Prostate gland (tissue), 2 donors: Measurements from ENCODE around the gene SIRPB2. TPM values are rescaled to one million over a fixed set of nuclear protein-coding genes. Genes with fewer than 3 reads are reported as not detected.

ENCODE experiments used
- DNase-seq: peaks from one replicate; pipeline ENCODE4 v3.0.0-alpha.2; 2019; ENCODE audit warnings: low spot score
- H3K27ac ChIP-seq, 2 donors: fragments of 200-600 bp; sonication (generic); 2 replicates each; pipeline ENCODE4 v1.5.1; 2017 to 2019
- H3K27me3 ChIP-seq: fragments of 200-600 bp; sonication (generic); replicated peaks from 2 replicates; pipeline ENCODE4 v1.5.1; 2019; ENCODE audit not compliant: insufficient read depth
- H3K36me3 ChIP-seq, 2 donors: fragments of 200-600 bp; sonication (generic); 1 replicate in 1 of 2; 2 replicates in 1 of 2; pipeline versions ENCODE4 v1.5.1 to v1.8.1; 2017 to 2019
- H3K4me1 ChIP-seq: fragments of 200-600 bp; sonication (generic); replicated peaks from 2 replicates; pipeline ENCODE4 v1.5.1; 2019
- H3K4me3 ChIP-seq, 2 donors: fragments of 200-600 bp; sonication (generic); 2 replicates each; pipeline ENCODE4 v1.5.1; 2017 to 2019
- H3K9me3 ChIP-seq: fragments of 200-600 bp; sonication (generic); 2 replicates; pipeline ENCODE4 v1.5.1; 2017
- CTCF ChIP-seq, 4 experiments: fragments of 200-600 bp in 2 of 4; fragments of 450-650 bp in 2 of 4; sonication (generic) in 2 of 4; IDR thresholded peaks; 1 replicate in 3 of 4; 2 replicates in 1 of 4; pipeline ENCODE4 v1.5.1; 2016 to 2019; ENCODE audit warnings: antibody characterized with exemption in 4 of 4, mild to moderate bottlenecking in 2 of 4, moderate library complexity in 2 of 4
- POLR2A ChIP-seq: fragments of 450-650 bp; IDR thresholded peaks from one replicate; pipeline ENCODE4 v1.6.1; 2016; ENCODE audit warnings: antibody characterized with exemption, mild to moderate bottlenecking
- POLR2AphosphoS5 ChIP-seq: sonication (generic); formaldehyde crosslinking; IDR thresholded peaks from one replicate; pipeline ENCODE4 v1.6.1; 2017; ENCODE audit warnings: antibody characterized with exemption
- WGBS: methylation state at CpG from one replicate; pipeline ENCODE4 v1.1.5; 2018; 5-methylcytosine and 5-hydroxymethylcytosine counted together
- intact Hi-C: fragments of 100-400 bp; cut with DNase I; formaldehyde crosslinking; loops from one replicate; pipeline ENCODE4 v1.14.2; 2022
- total RNA-seq, 2 donors: library from RNA; depleted of rRNA; stranded (reverse); fragments of >200 nt; gene quantifications; one replicate each; pipeline ENCODE4 v1.1.0, GENCODE V29; 2016

The SIRPB2 gene
- total RNA-seq, 2 donors from 2014 or later, result 0.36 to 3.2 TPM

DNA sequence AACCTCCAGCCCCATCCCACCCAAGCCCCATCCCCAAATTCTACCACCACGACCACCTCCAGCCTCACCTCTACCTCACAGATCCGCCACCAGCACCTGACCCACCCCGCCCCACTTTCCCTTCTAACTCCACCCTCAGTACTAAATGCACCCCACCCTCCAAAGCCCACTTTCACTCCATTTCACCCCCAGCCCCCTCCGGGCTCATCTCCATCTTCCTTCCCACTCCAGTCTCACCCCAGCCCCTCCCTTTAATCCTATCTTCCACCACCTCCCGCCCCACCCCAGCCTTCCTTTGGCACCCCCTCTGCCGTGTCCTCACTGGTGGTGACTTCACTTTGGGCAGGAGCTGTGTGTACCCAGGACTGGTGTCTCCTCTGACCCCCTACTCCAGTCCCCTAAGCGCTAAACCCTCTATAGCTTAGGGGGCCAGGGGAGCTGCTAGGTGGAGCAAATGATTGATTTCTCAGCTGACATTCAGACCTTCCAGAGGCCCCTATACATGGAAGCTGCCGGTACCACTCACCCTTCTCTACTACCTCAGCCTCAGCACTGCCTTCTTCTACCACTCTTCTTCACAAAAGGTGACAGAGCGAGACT, 21.8 kb downstream of the SIRPB2 start:
- DNase-seq, result no peak
- no peak overlapping the region for H3K4me3 ChIP-seq
- H3K36me3 ChIP-seq, result no peaks in the 10 kb centered on the region
- peak overlapping the region in 1 of 2 donors; percentile 48 for H3K27ac ChIP-seq
- no peak for TF ChIP-seq POLR2A
- TF ChIP-seq CTCF (IDR thresholded peaks at IDR 0.05), result no peak
- no peak for TF ChIP-seq POLR2AphosphoS5
- H3K4me1 ChIP-seq, result peaks cover 18% of the 10 kb centered on the region
- WGBS, result 66% methylated on average over 9 of the region's 9 CpGs
- intact Hi-C loops, result loop anchor here (5.0 kb wide), 2 partner anchors 77 to 352 kb away; partner anchors contain the start of genes FKBP1A and PSMF1
- H3K9me3 ChIP-seq, result no peaks in the 10 kb centered on the region
- no peaks in the 10 kb centered on the region for H3K27me3 ChIP-seq

DNA sequence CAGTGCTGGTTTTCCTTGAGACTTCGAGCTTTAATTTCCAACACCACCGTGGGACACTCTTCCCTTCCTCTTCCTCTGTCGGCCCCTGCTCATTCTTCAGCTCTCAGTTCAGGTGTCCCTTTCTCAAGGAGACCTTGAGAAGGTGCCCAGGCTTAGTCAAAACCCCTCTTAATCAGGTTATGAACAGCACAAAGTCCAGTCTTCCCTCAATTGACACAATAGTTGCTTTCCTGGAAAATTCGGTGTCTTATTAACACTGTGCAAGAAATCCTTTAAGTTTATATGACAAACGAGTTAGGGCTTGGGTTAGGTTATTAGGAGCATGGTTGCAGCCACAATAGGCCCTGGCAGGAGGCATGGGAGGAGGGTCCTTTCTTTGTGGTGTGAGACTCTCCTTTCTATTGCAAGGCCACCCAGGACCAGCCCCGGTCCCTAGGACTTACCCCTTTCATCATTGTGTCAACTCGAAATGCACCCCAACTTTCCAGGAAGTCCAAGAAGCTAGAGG, 23.0 kb downstream of the SIRPB2 start:
- Histone ChIP-seq H3K4me3 (no peak overlapping the region), H3K9me3 (no peaks in the 10 kb centered on the region), H3K4me1 (peaks cover 18% of the 10 kb centered on the region), H3K36me3 (no peaks in the 10 kb centered on the region), H3K27me3 (no peaks in the 10 kb centered on the region), H3K27ac (no peak overlapping the region)
- no peak for DNase-seq
- intact Hi-C loops, result loop anchor here (5.0 kb wide), 2 partner anchors 76 to 351 kb away; partner anchors contain the start of genes FKBP1A and PSMF1
- WGBS, result 77% methylated on average over 7 of the region's 7 CpGs
- TF ChIP-seq POLR2AphosphoS5 (no peak), POLR2A (no peak), CTCF (IDR thresholded peaks at IDR 0.05) (no peak)

- TF ChIP-seq POLR2AphosphoS5 (no peak), CTCF (IDR thresholded peaks at IDR 0.05) (no peak), POLR2A (no peak)
- Histone ChIP-seq H3K4me3 (no peak overlapping the region), H3K4me1 (peaks cover 18% of the 10 kb centered on the region), H3K27ac (no peak overlapping the region), H3K27me3 (no peaks in the 10 kb centered on the region), H3K36me3 (no peaks in the 10 kb centered on the region), H3K9me3 (no peaks in the 10 kb centered on the region)
- DNase-seq, result no peak
- intact Hi-C loops, result loop anchor here (5.0 kb wide), 2 partner anchors 75 to 350 kb away; partner anchors contain the start of genes FKBP1A and PSMF1
- 55% methylated on average over 22 of the region's 22 CpGs for WGBS
These were observed 23.7 kb downstream of the SIRPB2 start for GRCh38 chr20:1467355-1468116.

- Histone ChIP-seq H3K4me1 (peaks cover 18% of the 10 kb centered on the region), H3K36me3 (no peaks in the 10 kb centered on the region), H3K9me3 (no peaks in the 10 kb centered on the region), H3K27me3 (no peaks in the 10 kb centered on the region), H3K27ac (no peak overlapping the region), H3K4me3 (peak overlapping the region in 1 of 2 donors; percentile 86)
- TF ChIP-seq POLR2AphosphoS5 (no peak), POLR2A (no peak), CTCF (IDR thresholded peaks at IDR 0.05) (no peak)
- intact Hi-C loops, result loop anchor here (5.0 kb wide), 2 partner anchors 75 to 350 kb away; partner anchors contain the start of genes FKBP1A and PSMF1
- 12% methylated on average over 7 of the region's 7 CpGs for WGBS
- no peak for DNase-seq
These were observed 24.2 kb downstream of the SIRPB2 start for GRCh38 chr20:1467082-1467354.
